Heart right ventricle (tissue), 16 donors: ENCODE data around the gene RAD51. TPM values are rescaled to one million over a fixed set of nuclear protein-coding genes. Genes with fewer than 3 reads are reported as not detected.
"Not testable (repeated sequence)": the region's sequence is repeated elsewhere in the genome, so short reads cannot be mapped to it uniquely, and the experiment has no call there.

ENCODE experiments used
- ATAC-seq, 8 donors: fragments of 200-7000 bp; cut with Tn5 transposase; one replicate each; pipeline ENCODE4 v1.9.1; 2020; ENCODE audit warnings: mild to moderate bottlenecking in 8 of 8, moderate library complexity in 8 of 8, moderate number of reproducible peaks in 1 of 8
- DNase-seq, 2 donors: peaks; one replicate each; pipeline ENCODE4 v3.0.0-alpha.2; 2020
- H3K27ac ChIP-seq, 10 donors: fragments of 200-600 bp; sonication (generic) in 2 of 10; one replicate each; pipeline versions ENCODE4 v1.5.0 to v1.8.0; 2020 to 2022; ENCODE audit warnings: mild to moderate bottlenecking in 3 of 10
- H3K27me3 ChIP-seq, 7 donors: fragments of 200-600 bp; one replicate each; pipeline ENCODE4 v1.8.0; 2021 to 2022; ENCODE audit warnings: mild to moderate bottlenecking in 2 of 7
- H3K36me3 ChIP-seq, 9 donors: fragments of 200-600 bp; sonication (generic) in 1 of 9; one replicate each; pipeline versions ENCODE4 v1.5.0 to v1.8.0; 2020 to 2022; ENCODE audit warnings: mild to moderate bottlenecking in 2 of 9
- H3K4me1 ChIP-seq, 9 donors: fragments of 200-600 bp; sonication (generic) in 1 of 9; one replicate each; pipeline versions ENCODE4 v1.5.0 to v1.8.0; 2020 to 2022; ENCODE audit warnings: mild to moderate bottlenecking in 4 of 9
- H3K4me3 ChIP-seq, 10 donors: fragments of 200-600 bp; sonication (generic) in 2 of 10; one replicate each; pipeline versions ENCODE4 v1.5.0 to v1.8.0; 2020 to 2022; ENCODE audit warnings: mild to moderate bottlenecking in 7 of 10, moderate library complexity in 2 of 10
- H3K9me3 ChIP-seq, 11 donors: fragments of 200-600 bp in 10 of 11; sonication (generic) in 2 of 11; one replicate each; pipeline versions ENCODE4 v1.5.0 to v1.8.0; 2013 to 2022; ENCODE audit warnings: mild to moderate bottlenecking in 2 of 11, control low read depth in 1 of 11, moderate library complexity in 1 of 11
- CTCF ChIP-seq, 9 donors: fragments of 200-600 bp; sonication (generic) in 2 of 9; IDR thresholded peaks; one replicate each; pipeline versions ENCODE4 v1.5.0 to v1.8.0; 2021 to 2022; ENCODE audit warnings: antibody characterized with exemption in 9 of 9, mild to moderate bottlenecking in 5 of 9, moderate library complexity in 1 of 9
- whole genome bisulfite sequencing, 2 donors: extraction: QIAGEN DNeasy Blood & Tissue Kit; methylation state at CpG; one replicate each; pipeline ENCODE4 v1.1.7; 2013; ENCODE audit warnings: inconsistent platforms in 1 of 2; 5-methylcytosine and 5-hydroxymethylcytosine counted together
- intact Hi-C, 10 donors: fragments of 100-400 bp; cut with DNase I; formaldehyde crosslinking; loops; one replicate each; pipeline versions ENCODE4 v1.11.1 to v1.14.2; 2022
- polyA plus RNA-seq, 2 donors: library from polyadenylated mRNA; stranded (reverse); fragments of 200-250 nt; gene quantifications; one replicate each; pipeline ENCODE4 v1.2.3, GENCODE V29; 2013
- total RNA-seq, 10 donors: library from RNA; stranded (reverse); fragmentation: NEBNext Ultra II Directional in 3 of 10; extraction: Animal tissue kit (Norgen Biotek cat#: 25700) in 3 of 10; gene quantifications; one replicate each; pipeline versions ENCODE4 v1.2.1 to v1.2.4, GENCODE V29; 2021 to 2023
- donor health status: Arrhythmogenic right ventricular cardiomyopathy.
- donor health status: ischemic (EF 13 %, LVEDD 7.1; RV severe dilation, severe dysfunction).
- donor health status: healthy with polysubstance abuse.
- donor health status: DM: no; HTN: yes; CAD: no.
- donor health status: DM: no; HTN: no; CAD: no.
- donor health status: ischemic (EF 25% LVEDD 6.9; RV normal size, moderate dysfunction).
- donor health status: ischemic (EF 25% LVEDD 5.7; RV mildly dilated, moderate dysfunction).
- donor health status: healthy.
- donor health status: DM: yes; HTN: yes; CAD: no.
- donor health status: Ischemic cardiomyopathy.
- donor health status: ischemic (EF 35%, LVEDD 5.7; RV mildly dilated, moderate dysfunction).
- donor health status: nonischemic (EF 11% LVEDD 7.7; RV severe dilation, severe dysfunction).
- donor health status: DM: yes; HTN: yes; CAD: no.
- donor health status: PGD.
- donor health status: ischemic (EF 29% LVEDD 5.4; RV normal size, mild dysfunction).
- donor health status: nonischemic (EF 23%, LVEDD 6.1; RV moderate dilation, normal function).

RAD51 gene
- total and polyA plus RNA-seq, 12 donors = 0.30 to 3.6 (median 0.61) TPM; not detected in 1

GRCh38 chr15:40664909-40665308 is 30.1 kb upstream of the RAD51 start:
- DNase-seq (no peak), ATAC-seq (no peak)
- 97% methylated on average over 7 of the region's 7 CpGs for WGBS, 2 donors
- no peak for TF ChIP-seq CTCF (IDR thresholded peaks at IDR 0.05)
- H3K4me3 ChIP-seq = no peak overlapping the region
- H3K9me3 ChIP-seq = no peaks in the 10 kb centered on the region
- H3K36me3 ChIP-seq = peaks cover 0 to 15% (median 0%) of the 10 kb centered on the region in 9 donors
- H3K27ac ChIP-seq = no peak overlapping the region
- no peaks in the 10 kb centered on the region for H3K27me3 ChIP-seq
- intact Hi-C loops = no loop called here
- H3K4me1 ChIP-seq = no peaks in the 10 kb centered on the region

GRCh38 chr15:40676290-40676689 is 18.7 kb upstream of the RAD51 start:
- not testable (repeated sequence) for H3K27ac ChIP-seq, H3K4me3 ChIP-seq, H3K4me1 ChIP-seq, H3K36me3 ChIP-seq, ATAC-seq, DNase-seq, H3K9me3 ChIP-seq, H3K27me3 ChIP-seq
- WGBS, 2 donors = 84 to 87% methylated on average over 6 of the region's 6 CpGs
- intact Hi-C loops = loop anchor here in 5 of 10 donors (5.0 to 10.0 kb wide), 3 partner anchors 99 to 216 kb away; partner anchors contain the start of gene VPS18 (in 3 of the 5)

DNA sequence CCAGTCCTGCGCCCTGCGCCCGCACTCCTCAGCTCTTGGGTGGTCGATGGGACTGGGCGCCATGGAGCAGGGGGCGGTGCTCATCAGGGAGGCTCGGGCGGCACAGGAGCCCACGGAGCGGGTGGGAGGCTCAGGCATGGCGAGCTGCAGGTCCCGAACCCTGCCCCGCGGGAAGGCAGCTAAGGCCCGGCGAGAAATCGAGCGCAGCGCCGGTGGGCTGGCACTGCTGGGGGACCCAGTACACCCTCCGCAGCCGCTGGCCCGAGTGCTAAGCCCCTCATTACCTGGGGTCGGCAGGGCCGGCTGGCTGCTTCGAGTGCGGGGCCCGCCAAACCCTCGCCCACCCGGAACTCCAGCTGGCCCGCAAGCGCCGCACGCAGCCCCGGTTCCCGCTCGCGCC is 18.1 kb upstream of the RAD51 start:
- 94% methylated on average over 24 to 35 of the region's 38 CpGs for WGBS, 2 donors
- not testable (repeated sequence) for H3K9me3 ChIP-seq, H3K36me3 ChIP-seq, H3K4me3 ChIP-seq, H3K27me3 ChIP-seq, ATAC-seq, H3K27ac ChIP-seq, H3K4me1 ChIP-seq, DNase-seq
- intact Hi-C loops = loop anchor here in 5 of 10 donors (5.0 to 10.0 kb wide), 3 partner anchors 98 to 215 kb away; partner anchors contain the start of gene VPS18 (in 3 of the 5)

GRCh38 chr15:40680151-40680550 is 14.8 kb upstream of the RAD51 start:
- TF ChIP-seq CTCF (IDR thresholded peaks at IDR 0.05) = no peak
- Histone ChIP-seq H3K4me1 (peaks cover 0 to 8% (median 0%) of the 10 kb centered on the region in 9 donors), H3K9me3 (no peaks in the 10 kb centered on the region), H3K27ac (no peak overlapping the region), H3K4me3 (no peak overlapping the region), H3K36me3 (no peaks in the 10 kb centered on the region), H3K27me3 (no peaks in the 10 kb centered on the region)
- no peak for ATAC-seq
- no peak for DNase-seq
- WGBS, 2 donors = 90 to 100% methylated on average over 1 of the region's 1 CpG
- intact Hi-C loops = loop anchor here in 1 of 10 donors (10.0 kb wide), 1 partner anchor 215 kb away; the partner anchor contains the start of gene VPS18

GRCh38 chr15:40680959-40681358 is 14.0 kb upstream of the RAD51 start:
- not testable (repeated sequence) for H3K4me1 ChIP-seq, H3K9me3 ChIP-seq, H3K4me3 ChIP-seq, H3K27ac ChIP-seq, DNase-seq, H3K36me3 ChIP-seq, ATAC-seq, H3K27me3 ChIP-seq
- intact Hi-C loops = loop anchor here in 1 of 10 donors (10.0 kb wide), 1 partner anchor 214 kb away; the partner anchor contains the start of gene VPS18
- WGBS, 2 donors = 67 to 68% methylated on average over 1 of the region's 1 CpG

- no peak for DNase-seq
- intact Hi-C loops = loop anchor here in 1 of 10 donors (10.0 kb wide), 1 partner anchor 210 kb away; the partner anchor contains the start of gene VPS18
- no peak for ATAC-seq
Observed at GRCh38 chr15:40684381-40684780, 10.6 kb upstream of the RAD51 start.

More at GRCh38 chr15:40684381-40684780, 10.6 kb upstream of the RAD51 start:
- peaks cover 0 to 2% (median 0%) of the 10 kb centered on the region in 9 donors for H3K36me3 ChIP-seq
- H3K27me3 ChIP-seq = no peaks in the 10 kb centered on the region
- no peak overlapping the region for H3K27ac ChIP-seq
- H3K4me1 ChIP-seq = peaks cover 0 to 1% (median 0%) of the 10 kb centered on the region in 9 donors
- H3K9me3 ChIP-seq = no peaks in the 10 kb centered on the region
- TF ChIP-seq CTCF (IDR thresholded peaks at IDR 0.05) = no peak
- H3K4me3 ChIP-seq = no peak overlapping the region
